ENCODE results near the gene ACAA2.
A peak's percentile ranks its signal among the peaks of the same experiment; 100 is the strongest.

ACAA2 gene

DNA sequence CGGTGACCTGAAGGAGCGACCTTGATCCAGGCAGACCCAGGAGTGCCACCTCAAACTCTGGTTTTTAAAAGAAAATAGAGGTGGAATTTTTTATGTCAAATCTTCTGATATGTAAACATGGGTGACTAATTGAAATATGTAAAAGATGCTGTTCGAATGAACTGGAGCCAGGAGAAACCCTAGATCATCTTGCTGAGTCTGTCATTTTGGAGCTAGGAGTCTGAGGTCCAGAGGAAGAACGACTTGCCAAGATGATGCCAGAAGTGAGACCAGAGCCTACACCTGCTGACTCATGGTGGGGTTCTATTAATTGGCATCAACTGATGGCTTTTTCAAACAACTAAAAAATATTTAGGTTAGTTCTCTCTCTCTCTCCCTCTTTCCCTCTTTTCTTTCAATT is 74.1 kb downstream of the ACAA2 start:
- DNase-seq (ENCODE audit: low read depth): no peak
- TF ChIP-seq, protein P1, sequence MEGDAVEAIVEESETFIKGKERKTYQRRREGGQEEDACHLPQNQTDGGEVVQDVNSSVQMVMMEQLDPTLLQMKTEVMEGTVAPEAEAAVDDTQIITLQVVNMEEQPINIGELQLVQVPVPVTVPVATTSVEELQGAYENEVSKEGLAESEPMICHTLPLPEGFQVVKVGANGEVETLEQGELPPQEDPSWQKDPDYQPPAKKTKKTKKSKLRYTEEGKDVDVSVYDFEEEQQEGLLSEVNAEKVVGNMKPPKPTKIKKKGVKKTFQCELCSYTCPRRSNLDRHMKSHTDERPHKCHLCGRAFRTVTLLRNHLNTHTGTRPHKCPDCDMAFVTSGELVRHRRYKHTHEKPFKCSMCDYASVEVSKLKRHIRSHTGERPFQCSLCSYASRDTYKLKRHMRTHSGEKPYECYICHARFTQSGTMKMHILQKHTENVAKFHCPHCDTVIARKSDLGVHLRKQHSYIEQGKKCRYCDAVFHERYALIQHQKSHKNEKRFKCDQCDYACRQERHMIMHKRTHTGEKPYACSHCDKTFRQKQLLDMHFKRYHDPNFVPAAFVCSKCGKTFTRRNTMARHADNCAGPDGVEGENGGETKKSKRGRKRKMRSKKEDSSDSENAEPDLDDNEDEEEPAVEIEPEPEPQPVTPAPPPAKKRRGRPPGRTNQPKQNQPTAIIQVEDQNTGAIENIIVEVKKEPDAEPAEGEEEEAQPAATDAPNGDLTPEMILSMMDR (conservative IDR thresholded peaks at IDR 0.05; ENCODE audit: low read depth, low read length): no peak
- no peak overlapping the region for H3K4me3 ChIP-seq (ENCODE audit: low read depth, low read length)

DNA sequence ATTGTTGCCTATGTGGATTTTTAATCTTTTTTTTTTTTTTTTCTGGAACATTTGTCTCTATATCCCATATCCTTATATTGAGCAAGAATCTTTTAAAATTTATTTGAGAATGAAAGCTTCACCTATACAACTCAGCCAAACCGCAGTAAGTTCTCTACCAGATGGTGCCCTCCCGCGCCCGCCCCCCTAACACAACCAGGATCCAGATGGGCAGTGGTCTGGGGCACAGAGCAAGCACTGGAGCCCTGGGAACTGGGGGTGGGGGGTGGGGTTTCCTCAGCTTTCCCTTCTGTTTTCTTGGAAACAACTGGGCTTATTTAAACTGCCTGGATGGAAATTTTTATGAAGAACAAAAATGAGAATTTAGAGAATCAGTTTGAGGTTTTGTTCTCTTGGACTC is 74.6 kb downstream of the ACAA2 start:
- H3K4me3 ChIP-seq (ENCODE audit: low read depth, low read length): no peak overlapping the region
- TF ChIP-seq, protein P1 (conservative IDR thresholded peaks at IDR 0.05; ENCODE audit: low read depth, low read length): no peak
- no peak for DNase-seq (ENCODE audit: low read depth)

DNA sequence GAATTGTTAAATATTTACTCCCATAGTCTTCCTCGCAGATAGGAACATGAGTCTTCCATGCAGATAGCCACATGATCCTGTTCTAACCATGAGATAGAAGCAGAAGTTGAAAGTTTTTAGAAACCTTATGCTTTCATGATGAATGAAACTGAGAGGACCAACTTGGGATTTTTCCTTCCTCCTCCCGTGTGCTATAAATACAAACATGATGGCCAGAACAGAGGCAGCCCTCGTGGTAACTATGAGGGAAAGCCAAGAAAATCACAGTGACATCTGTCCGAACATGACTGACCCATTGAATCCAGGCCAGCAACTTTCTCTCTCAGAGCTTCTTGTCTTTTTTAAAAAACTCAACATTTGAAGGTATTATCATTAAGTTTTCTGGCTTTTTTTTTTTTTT is 78.5 kb downstream of the ACAA2 start:
- DNase-seq (ENCODE audit: low read depth): no peak
- TF ChIP-seq, protein P1 (conservative IDR thresholded peaks at IDR 0.05; ENCODE audit: low read depth, low read length): no peak
- H3K4me3 ChIP-seq (ENCODE audit: low read depth, low read length): no peak overlapping the region

DNA sequence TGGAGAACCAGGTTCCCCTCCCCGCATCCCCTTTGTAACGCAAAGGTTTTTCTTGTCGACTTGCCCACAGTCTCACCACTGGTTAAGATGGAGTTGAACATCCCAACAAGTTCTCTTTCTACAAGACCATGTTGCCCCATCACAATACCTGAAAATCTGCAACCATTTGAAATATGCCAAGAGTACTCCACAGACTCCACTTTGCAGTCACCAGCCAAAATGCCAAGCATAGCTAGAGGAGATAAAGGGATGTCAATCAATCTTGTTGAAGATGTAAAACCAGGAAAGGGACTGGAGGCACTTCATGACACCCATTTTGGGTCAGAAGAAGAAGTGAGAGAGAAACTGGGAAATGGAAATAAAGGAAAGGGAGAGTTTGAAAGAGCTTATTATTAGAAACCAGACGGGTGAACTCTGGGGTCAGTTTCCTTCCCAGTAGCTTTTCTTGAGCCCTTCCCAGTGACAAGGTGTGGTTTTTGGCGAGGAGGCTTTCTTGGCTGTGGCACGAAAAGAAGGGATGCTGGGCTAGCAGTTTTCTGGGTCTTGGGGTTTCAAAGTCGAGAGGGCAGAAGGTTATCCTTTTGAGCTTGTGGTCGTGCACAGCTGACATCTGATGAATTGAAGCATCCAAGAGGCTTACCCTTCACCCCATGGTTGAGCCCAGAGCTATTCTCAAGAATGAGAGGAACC is 79.3 kb downstream of the ACAA2 start:
- no peak overlapping the region for H3K4me3 ChIP-seq (ENCODE audit: low read depth, low read length)
- DNase-seq (ENCODE audit: low read depth): no peak
- TF ChIP-seq, protein P1 (conservative IDR thresholded peaks at IDR 0.05; ENCODE audit: low read depth, low read length): no peak

DNA sequence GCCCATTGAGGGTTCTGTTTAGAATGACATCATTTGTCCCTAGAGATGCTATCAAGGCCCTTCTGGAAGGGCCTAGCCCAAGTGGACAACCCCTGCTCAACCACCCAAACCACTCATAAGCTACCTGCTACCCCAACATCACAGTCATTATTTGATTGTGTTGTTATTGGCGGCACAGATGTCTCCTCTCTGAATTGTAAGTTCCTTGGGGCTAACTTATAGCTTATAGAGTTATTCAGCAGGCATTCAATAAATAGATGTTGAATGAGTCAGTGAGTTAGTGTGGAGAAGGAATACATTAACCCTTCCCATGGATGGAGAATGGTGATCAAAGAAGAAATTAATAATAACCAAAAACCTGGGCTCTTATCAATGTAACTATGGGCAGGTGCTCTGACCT is 80.0 kb downstream of the ACAA2 start:
- TF ChIP-seq, protein P1 (conservative IDR thresholded peaks at IDR 0.05; ENCODE audit: low read depth, low read length): no peak
- H3K4me3 ChIP-seq (ENCODE audit: low read depth, low read length): no peak overlapping the region
- peak; percentile 28 for DNase-seq (ENCODE audit: low read depth)

Measured in choroid plexus epithelial cell (primary cell).